Measurements from ENCODE around the gene KLHL35. TPM values are rescaled to one million over a fixed set of nuclear protein-coding genes. Genes with fewer than 3 reads are reported as not detected.

KLHL35 gene
- total RNA-seq, 1 donor from 2014 or later: 0.77 TPM

DNA sequence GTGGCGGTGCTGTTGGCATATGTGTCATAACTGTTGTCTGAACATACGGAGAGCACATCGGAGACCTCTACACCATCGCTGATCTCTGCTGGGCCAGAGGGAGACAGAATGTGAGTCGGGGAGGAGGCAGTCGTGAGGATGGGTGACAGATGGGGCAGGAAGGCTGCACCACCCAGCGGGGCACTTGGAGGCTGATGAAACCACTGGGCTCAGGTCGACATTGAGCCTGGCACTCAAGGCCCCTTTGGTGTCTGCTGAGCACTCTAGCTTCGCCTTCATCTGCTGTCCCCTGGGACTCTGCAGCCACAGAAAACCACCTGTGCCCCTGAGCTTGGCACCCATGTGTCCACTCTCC is 2.5 kb upstream of the KLHL35 start:
- Histone ChIP-seq H3K27me3 (ENCODE audit: insufficient read depth, low read length) (peaks cover 32% of the 10 kb centered on the region), H4K20me1 (ENCODE audit: insufficient read depth, low read length) (no peaks in the 10 kb centered on the region), H3K36me3 (ENCODE audit: insufficient read depth, low read length) (no peaks in the 10 kb centered on the region), H3K4me3 (ENCODE audit: insufficient read depth, low read depth, low read length) (no peak overlapping the region), H3K4me2 (ENCODE audit: low read length) (no peak overlapping the region), H3K4me1 (ENCODE audit: insufficient read depth, low read length) (peaks cover 4% of the 10 kb centered on the region), H3K9ac (ENCODE audit: low read length) (no peak overlapping the region), H3K79me2 (ENCODE audit: insufficient read depth, low read length) (no peaks in the 10 kb centered on the region), H3K9me3 (ENCODE audit: insufficient read depth, low read depth, low read length) (no peaks in the 10 kb centered on the region), H3K27ac (ENCODE audit: low read depth, low read length) (no peak overlapping the region), H2AFZ (ENCODE audit: low read depth, low read length) (no peak overlapping the region)
- Mint-ChIP-seq H3K27me3 (ENCODE audit: low read depth, unreplicated experiment) (peaks cover 72% of the 10 kb centered on the region), H3K4me3 (ENCODE audit: unreplicated experiment) (no peak overlapping the region), H3K27ac (ENCODE audit: unreplicated experiment) (no peak overlapping the region), H3K9me3 (ENCODE audit: unreplicated experiment) (peaks cover 7% of the 10 kb centered on the region), H3K36me3 (ENCODE audit: low read depth, unreplicated experiment) (peaks cover 8% of the 10 kb centered on the region), H3K4me1 (ENCODE audit: low read depth, unreplicated experiment) (no peaks in the 10 kb centered on the region)
- DNase-seq (ENCODE audit: low read depth): no peak
- TF ChIP-seq EZH2 (IDR thresholded peaks at IDR 0.05; ENCODE audit: insufficient read depth, low read length): no peak
- TF ChIP-seq, protein P1, sequence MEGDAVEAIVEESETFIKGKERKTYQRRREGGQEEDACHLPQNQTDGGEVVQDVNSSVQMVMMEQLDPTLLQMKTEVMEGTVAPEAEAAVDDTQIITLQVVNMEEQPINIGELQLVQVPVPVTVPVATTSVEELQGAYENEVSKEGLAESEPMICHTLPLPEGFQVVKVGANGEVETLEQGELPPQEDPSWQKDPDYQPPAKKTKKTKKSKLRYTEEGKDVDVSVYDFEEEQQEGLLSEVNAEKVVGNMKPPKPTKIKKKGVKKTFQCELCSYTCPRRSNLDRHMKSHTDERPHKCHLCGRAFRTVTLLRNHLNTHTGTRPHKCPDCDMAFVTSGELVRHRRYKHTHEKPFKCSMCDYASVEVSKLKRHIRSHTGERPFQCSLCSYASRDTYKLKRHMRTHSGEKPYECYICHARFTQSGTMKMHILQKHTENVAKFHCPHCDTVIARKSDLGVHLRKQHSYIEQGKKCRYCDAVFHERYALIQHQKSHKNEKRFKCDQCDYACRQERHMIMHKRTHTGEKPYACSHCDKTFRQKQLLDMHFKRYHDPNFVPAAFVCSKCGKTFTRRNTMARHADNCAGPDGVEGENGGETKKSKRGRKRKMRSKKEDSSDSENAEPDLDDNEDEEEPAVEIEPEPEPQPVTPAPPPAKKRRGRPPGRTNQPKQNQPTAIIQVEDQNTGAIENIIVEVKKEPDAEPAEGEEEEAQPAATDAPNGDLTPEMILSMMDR (IDR thresholded peaks at IDR 0.05; ENCODE audit: insufficient read depth, low read depth, low read length): no peak
- no peak for FAIRE-seq

DNA sequence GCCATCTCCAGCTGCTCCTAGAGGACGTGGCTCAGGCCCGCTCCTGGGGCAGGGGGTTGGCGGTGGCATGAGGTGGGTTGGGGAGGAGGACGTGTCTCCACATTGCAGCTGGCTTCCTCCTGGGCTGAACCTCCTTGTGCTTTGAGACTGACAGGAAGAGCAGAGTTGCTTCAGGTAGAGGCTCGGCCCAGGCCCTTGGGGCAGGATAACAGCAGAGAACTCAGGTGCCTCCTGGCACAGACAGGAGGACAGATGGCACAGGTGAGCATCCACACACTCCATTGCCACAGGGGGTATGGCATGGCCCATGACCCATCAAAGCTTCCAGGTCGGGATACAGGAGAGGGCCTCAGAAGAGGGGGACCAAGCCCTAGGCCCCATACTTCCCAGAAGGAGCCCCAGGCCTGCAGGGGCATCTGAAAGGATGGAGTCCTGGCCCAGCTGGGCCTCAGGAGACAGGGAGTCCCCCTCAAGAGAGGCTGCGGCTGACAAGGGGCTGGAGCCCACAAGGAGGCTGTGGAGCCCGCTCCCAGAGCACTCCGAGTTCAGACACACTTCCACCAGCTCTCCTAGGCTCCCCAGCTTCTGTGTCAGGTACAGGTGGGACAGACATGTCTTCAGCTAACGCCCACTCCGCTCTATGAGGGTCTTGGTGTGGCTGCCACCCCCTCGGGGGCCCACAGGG is 2.0 kb upstream of the KLHL35 start:
- DNase-seq (ENCODE audit: low read depth) (no peak), FAIRE-seq (no peak)
- Mint-ChIP-seq H3K27ac (ENCODE audit: unreplicated experiment) (no peak overlapping the region), H3K4me1 (ENCODE audit: low read depth, unreplicated experiment) (no peaks in the 10 kb centered on the region), H3K9me3 (ENCODE audit: unreplicated experiment) (peaks cover 7% of the 10 kb centered on the region), H3K4me3 (ENCODE audit: unreplicated experiment) (no peak overlapping the region), H3K36me3 (ENCODE audit: low read depth, unreplicated experiment) (peaks cover 8% of the 10 kb centered on the region), H3K27me3 (ENCODE audit: low read depth, unreplicated experiment) (peaks cover 67% of the 10 kb centered on the region)
- H3K4me3 ChIP-seq (ENCODE audit: insufficient read depth, low read depth, low read length): no peak overlapping the region
- no peaks in the 10 kb centered on the region for H3K79me2 ChIP-seq (ENCODE audit: insufficient read depth, low read length)
- no peak overlapping the region for H2AFZ ChIP-seq (ENCODE audit: low read depth, low read length)
- H3K27me3 ChIP-seq (ENCODE audit: insufficient read depth, low read length): peaks cover 34% of the 10 kb centered on the region
- TF ChIP-seq, protein P1 (IDR thresholded peaks at IDR 0.05; ENCODE audit: insufficient read depth, low read depth, low read length): no peak
- TF ChIP-seq EZH2 (IDR thresholded peaks at IDR 0.05; ENCODE audit: insufficient read depth, low read length): no peak
- no peaks in the 10 kb centered on the region for H4K20me1 ChIP-seq (ENCODE audit: insufficient read depth, low read length)
- no peak overlapping the region for H3K9ac ChIP-seq (ENCODE audit: low read length)
- no peaks in the 10 kb centered on the region for H3K36me3 ChIP-seq (ENCODE audit: insufficient read depth, low read length)
- H3K4me2 ChIP-seq (ENCODE audit: low read length): no peak overlapping the region
- no peak overlapping the region for H3K27ac ChIP-seq (ENCODE audit: low read depth, low read length)
- H3K9me3 ChIP-seq (ENCODE audit: insufficient read depth, low read depth, low read length): no peaks in the 10 kb centered on the region
- H3K4me1 ChIP-seq (ENCODE audit: insufficient read depth, low read length): peaks cover 8% of the 10 kb centered on the region

DNA sequence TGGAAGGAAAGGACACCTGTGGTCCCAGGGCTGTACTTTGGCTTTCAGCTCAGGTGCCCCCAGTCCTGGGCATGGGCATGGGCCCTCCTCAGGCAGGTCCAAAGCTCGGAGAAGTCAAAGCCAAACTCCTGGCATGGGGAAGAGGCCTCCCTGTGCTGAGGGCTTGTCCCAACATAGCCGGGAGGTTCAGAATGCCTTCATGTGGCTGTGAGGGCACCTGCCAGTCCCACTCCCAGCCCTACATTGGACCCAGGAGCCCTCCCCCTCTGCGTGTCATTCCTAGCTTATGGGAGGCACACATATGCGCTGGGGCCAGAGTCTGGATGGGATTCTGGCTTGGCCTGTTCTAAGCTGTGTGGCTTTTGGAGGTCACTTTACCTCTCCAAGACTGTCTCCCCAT is 1.0 kb upstream of the KLHL35 start:
- no peak overlapping the region for H3K9ac ChIP-seq (ENCODE audit: low read length)
- H3K27me3 Mint-ChIP-seq (ENCODE audit: low read depth, unreplicated experiment): peaks cover 70% of the 10 kb centered on the region
- FAIRE-seq (no peak), DNase-seq (ENCODE audit: low read depth) (no peak)
- H3K4me2 ChIP-seq (ENCODE audit: low read length): no peak overlapping the region
- peaks cover 37% of the 10 kb centered on the region for H3K27me3 ChIP-seq (ENCODE audit: insufficient read depth, low read length)
- no peaks in the 10 kb centered on the region for H3K79me2 ChIP-seq (ENCODE audit: insufficient read depth, low read length)
- H3K4me3 ChIP-seq (ENCODE audit: insufficient read depth, low read depth, low read length): no peak overlapping the region
- H3K9me3 Mint-ChIP-seq (ENCODE audit: unreplicated experiment): peaks cover 11% of the 10 kb centered on the region
- no peak overlapping the region for H2AFZ ChIP-seq (ENCODE audit: low read depth, low read length)
- TF ChIP-seq EZH2 (IDR thresholded peaks at IDR 0.05; ENCODE audit: insufficient read depth, low read length): no peak
- TF ChIP-seq, protein P1 (IDR thresholded peaks at IDR 0.05; ENCODE audit: insufficient read depth, low read depth, low read length): no peak
- no peak overlapping the region for H3K27ac Mint-ChIP-seq (ENCODE audit: unreplicated experiment)
- no peaks in the 10 kb centered on the region for H3K4me1 Mint-ChIP-seq (ENCODE audit: low read depth, unreplicated experiment)
- peaks cover 7% of the 10 kb centered on the region for H3K9me3 ChIP-seq (ENCODE audit: insufficient read depth, low read depth, low read length)
- no peaks in the 10 kb centered on the region for H3K36me3 ChIP-seq (ENCODE audit: insufficient read depth, low read length)
- H3K4me1 ChIP-seq (ENCODE audit: insufficient read depth, low read length): peaks cover 8% of the 10 kb centered on the region
- no peaks in the 10 kb centered on the region for H4K20me1 ChIP-seq (ENCODE audit: insufficient read depth, low read length)
- peaks cover 8% of the 10 kb centered on the region for H3K36me3 Mint-ChIP-seq (ENCODE audit: low read depth, unreplicated experiment)
- no peak overlapping the region for H3K4me3 Mint-ChIP-seq (ENCODE audit: unreplicated experiment)
- no peak overlapping the region for H3K27ac ChIP-seq (ENCODE audit: low read depth, low read length)

All from astrocyte (in vitro differentiated cells and primary cell).